NCI-H774 (cell line): ENCODE results near the gene CEACAM18.
"Not testable (repeated sequence)": the region's sequence is repeated elsewhere in the genome, so short reads cannot be mapped to it uniquely, and the experiment has no call there.

Experiments used
- DNase-seq: peaks from one replicate; lab custom pipeline; 2025; lab: John Stamatoyannopoulos, UW

The CEACAM18 gene

DNA sequence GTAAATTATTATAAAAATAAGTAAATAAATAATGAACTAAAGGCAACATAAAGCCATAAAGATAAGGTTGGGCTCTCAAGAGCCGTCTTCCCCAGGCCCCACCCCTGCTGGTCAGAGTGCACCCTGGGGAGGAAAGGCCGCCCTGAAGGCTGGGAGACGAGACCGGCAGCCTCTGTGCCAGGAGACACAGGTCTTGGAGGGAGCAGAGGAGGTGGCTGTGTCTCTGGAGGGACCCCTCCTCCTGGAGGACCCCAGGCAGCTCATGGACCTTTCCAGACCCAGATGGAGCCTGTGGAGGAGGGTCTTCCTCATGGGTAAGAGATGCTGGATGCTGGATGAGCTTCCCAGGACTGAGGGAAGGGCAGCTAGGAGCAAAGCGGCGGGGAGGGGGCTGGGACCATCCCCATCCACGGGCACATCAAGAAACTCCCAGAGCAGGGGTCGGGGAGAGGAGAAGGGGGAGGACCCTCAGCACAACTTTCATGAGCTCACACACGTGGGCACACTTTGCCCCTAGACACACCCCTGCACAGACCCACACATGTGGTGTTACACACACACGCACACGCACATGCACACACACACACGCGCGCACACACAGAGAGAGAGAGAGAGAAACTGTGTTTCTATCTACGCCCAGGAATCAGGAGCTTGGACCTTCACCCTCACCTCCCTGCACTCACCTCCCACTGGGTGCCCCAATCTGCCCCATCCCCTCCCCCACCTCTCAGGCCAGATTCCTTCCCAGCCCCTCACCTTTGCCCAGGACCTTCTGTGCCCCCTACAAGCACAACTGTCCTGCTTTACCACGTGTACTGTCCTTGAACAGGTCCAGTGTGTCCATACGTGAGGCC lies at the start of gene CEACAM18:
Gene CEACAM18, plus strand, starts transcription at position 159 of the 854 bp plus-strand sequence.
- no peak for DNase-seq

DNA sequence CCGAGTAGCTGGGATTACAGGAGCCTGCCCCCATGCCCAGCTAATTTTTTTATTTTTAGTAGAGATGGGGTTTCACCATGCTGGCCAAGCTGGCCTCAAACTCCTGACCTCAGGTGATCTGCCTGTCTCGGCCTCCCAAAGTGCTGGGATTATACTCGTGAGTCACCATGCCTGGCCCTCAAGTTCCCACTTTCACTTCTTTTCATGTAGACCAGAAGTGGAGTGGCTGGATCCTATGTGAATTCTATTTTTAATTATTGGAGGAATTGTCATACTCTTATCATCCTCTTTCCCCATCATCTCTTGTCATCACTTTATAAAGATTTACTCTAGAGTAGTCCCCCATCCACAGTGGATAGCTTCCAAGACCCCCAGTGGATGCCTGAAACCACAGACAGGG lies 48.1 kb upstream of the CEACAM18 start:
- DNase-seq: no peak

DNA sequence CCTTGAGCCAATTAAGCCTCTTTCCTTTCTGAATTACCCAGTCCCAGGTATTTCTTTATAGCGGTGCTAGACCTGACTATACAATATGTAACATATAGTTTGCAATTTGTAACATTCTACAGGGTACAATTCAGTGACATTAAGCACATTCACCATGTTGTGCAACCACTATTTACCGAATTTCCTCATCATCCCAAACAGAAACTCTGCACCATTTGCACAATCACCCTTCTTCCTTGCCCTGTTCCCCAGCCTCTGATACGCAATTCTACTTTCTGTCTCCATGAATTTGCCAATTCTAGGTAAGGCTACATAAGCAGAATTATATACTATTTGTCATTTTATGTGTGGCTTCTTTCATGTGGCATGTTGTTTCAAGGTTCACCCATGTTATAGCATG lies 47.2 kb upstream of the CEACAM18 start:
- DNase-seq: no peak

DNA sequence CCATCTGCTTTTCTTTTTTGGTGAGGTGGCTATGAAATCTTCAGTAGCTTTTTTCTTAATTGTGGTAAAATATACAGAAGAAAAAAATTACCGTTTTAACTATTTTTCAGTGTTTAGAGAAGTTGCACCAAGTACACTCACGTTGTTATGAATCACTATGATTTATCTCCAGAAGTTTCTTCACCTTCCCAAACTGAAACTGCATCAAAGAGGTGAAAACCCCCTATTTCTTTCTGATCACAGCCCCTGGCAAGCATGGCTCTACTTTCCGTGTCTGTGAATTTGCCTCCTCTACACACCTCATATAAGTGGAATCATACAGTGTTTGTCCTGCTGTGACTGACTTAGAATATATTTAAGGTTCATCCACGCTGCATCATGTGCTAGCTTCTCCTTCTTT lies 45.3 kb upstream of the CEACAM18 start:
- no peak for DNase-seq

DNA sequence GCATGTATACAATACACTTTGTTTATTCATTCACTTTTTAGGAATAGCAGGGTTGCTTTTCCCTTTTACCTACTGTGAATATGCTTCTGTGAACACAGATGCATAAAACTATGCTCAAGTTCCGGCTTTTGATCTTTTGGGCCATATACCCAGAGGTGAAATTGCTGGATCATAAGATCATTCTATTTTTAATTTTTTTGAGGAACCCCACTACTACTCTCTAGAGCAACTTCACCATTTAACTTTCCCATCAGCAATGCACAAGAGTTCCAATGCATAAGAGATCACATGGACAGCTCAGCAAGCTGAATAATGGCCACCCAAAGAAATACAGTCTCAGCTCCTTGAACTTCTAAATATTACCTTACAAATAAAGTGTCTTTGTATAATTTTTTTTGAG lies 43.9 kb upstream of the CEACAM18 start:
- no peak for DNase-seq

DNA sequence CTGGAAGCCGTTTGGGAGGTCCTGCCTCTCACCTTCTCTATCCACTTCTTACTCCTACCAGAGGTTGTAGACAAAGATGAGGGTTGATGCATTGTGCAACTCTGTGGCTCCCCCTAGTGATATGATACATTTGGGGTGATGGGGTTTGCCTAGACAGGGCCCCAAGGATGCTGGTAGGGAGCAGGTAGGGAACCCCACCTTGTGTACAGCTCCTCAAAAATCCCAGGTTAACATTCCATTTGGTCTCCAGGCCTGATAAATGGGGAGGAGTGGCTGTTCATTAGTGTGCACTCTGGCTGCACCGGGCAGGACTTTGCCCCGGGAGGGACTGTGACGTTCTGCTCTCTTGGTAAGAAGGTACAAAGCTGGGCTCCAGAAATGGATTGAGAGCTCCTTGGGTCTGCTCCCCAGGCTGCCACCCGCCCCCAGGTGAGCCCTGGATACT lies 39.3 kb upstream of the CEACAM18 start:
- DNase-seq: no peak

DNA sequence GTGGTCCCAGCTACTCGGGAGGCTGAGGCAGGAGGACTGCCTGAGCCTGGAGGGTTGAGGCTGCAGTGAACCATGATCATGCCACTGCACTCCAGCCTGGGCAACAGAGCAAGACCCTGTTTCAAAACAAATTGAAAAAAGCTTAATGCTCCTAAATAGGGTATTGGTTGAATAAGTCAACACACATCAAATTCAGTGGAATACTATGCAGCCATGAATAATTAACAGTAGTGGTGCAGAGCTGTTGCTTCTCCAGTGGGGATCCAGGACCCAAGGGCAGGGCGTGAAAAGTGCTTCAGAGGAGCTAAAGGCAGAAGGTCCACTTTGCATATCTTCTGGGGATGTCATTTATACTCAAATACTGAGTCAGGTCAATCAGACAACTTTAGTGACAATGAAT lies 38.3 kb upstream of the CEACAM18 start:
- DNase-seq: no peak

DNA sequence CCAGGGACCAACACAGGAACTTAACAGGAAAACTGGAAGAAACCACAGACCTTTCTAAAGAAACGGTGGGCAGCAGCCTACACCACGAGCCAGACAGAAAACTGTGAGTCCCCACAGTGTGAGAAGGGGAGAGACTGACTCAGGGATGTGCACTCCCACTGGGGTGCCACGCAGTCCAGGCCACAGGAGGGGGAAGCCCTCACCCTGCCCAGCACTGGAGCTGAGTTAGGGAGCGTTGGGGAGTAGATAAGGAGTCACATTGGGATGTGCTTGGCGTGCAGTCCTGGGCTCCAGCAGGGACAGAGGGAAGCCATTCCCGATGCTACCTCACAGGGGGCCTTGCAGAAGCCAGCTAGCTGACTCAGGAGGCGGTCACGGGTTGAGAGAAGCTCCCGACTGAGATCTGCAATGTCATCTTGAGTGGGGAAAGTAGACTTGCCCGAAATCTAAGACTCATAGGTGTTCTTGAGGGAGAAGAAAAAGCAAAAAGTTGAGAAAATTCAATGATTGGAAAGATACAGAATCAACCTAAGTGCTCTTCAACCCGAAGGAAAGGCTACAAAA lies 37.4 kb upstream of the CEACAM18 start:
- no peak for DNase-seq

DNA sequence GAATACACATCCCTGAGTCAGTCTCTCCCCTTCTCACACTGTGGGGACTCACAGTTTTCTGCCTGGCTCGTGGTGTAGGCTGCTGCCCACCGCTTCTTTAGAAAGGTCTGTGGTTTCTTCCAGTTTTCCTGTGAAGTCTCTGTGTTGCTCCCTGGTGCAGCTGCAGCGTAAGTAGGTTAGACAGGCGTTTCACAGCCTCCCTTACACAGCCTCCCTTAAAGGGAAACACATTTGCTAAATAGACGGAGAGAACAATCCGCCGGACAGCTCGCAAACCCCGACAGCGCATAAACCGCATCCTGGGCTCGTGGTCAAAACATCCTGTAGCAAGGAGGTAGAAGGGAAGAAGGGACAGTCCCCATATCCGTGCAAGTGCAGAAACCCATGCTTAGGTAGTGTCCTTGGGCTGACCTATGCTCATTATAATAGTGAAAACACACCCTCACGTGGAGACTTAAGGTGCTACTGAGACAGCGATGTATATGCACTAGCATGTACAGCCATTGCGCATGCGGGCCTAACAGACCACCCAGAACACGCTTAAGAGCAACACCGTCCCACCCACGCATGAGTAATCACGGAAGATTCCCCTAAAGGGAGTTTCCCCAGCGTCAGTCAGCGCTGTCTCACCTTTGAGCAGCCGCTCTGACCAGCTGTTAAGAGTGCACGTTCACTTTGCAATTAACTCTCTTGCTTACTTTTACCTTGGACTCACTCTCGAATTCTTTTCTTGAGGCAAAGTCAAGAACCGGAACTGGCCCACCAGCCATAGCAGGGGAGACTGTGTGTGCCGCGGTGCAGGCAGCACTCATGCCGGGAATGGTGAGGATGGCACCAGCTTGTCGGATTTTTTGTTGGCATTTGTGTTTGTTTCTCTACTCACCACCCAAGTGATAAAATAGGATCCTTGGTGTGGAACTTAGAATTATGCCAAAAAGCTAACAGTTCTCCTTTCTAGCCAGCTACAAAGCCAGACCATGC lies 36.6 kb upstream of the CEACAM18 start:
- DNase-seq: no peak

DNA sequence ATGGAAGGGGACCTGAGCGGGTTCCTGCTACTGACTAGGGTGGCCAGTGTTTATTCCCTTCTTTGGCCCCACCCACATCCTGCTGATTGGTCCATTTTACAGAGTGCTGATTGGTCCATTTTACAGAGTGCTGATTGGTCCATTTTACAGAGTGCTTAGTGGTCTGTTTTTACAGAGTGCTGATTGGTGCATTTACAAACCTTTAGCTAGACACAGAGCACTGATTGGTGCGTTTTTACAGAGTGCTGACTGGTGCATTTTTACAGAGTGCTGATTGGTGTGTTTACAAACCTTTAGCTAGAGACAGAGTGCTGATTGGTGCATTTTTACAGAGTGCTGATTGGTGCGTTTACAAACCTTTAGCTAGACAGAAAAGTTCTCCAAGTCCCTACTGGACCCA lies 30.8 kb upstream of the CEACAM18 start:
- not testable (repeated sequence) for DNase-seq

DNA sequence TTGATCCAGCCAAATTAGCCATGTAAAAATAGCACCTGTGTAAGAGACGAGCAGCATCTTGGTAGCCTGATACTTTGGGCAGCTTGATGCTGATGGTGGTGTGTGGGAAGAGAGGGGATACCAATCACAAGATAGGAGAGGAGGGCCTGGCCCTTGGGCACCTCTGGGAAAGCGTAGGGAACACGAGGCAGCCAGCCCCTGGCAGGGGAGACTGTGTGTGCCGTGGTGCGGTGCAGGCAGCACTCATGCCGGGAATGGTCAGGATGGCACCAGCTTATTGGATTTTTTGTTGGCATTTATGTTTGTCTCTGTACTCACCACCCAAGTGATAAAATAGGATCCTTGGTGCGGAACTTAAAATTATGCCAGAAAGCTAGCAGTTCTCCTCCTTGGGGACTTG lies 30.3 kb upstream of the CEACAM18 start:
- DNase-seq: no peak

DNA sequence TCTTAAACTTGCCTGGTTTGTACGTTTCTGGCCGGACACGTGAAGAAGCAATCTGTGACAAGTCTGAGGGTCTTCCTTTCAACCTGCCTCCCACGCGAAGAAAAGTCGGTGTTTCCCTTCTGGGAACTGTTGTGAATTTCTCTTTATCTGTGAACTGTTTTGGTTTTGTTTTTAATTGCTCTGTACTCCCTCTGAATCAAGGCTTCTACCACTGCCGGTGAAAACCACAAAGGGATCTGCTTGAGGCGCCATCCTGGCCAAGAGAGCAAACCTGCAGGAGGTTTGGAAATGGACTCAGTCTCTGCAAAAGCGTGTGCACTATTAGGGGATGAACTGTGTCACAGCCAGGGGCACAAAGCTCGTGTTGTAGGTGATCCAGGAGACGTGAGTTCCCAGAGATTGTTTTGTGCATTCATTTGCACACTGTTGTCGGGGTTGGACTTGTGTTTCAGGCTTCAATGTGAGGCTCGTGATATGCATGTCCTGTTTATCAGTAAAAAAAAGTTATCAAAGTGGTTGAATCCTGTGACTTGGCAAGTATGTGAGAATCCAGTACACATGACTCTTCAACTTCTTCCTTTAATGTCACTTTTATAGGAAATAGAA lies 29.8 kb upstream of the CEACAM18 start:
- no peak for DNase-seq

DNA sequence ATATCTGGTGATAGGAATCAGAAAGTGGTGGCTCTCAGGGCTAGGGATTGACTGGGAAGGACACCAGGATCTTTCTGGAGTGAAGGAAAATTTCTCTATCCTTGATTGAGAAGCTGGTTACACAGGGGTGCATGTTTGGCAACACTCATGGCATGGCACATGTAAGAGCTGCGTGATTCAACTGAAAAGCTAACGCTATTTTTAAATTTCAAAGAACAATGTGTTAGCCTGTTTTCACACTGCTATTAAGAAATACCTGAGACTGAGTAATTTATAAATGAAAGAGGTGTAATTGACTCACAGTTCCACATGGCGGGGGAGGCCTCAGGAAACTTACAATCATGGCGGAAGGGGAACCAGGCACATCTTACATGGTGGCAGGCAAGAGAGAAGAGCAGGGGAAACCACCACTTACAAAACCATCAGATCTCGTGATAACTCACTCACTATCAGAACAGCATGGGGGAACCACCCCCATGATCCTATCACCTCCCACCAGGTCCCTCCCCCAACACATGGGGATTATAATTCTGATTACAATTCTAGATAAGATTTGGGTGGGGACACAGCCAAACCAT lies 27.5 kb upstream of the CEACAM18 start:
- no peak for DNase-seq

DNA sequence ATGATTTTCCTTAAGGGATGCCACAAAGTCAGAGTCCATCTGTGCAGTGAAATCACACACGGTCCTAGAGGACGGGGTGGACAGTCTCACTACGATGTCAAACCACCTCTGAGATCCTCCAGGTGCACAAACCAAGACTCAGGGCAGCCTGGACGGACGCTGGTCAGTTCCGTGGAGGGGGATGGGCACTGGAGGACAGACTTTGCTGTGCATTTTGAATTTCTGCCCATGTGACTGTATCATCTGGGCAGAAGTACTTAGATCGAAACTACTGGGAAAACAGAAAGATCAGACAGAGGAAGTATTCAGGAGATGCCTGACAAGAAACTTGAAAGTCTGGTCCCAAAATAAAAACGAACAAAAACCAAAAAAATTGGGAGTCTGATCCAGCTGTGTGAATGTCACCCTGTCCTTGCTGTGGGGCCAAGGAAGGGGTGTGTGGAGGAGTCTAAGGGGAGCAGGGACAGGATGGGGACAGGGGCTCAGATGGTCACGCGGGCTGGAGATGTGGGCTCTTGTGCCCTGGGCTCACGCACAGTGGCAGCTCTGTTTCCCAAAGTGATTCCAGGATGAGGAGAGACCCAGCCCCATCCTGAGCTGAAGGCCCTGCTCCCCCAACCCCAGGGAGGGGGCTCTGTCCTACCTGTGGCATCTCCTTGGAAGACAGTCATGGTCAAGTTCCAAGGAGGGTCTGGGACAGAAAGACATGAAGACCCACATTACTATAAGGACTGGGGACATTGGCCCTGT lies 21.6 kb upstream of the CEACAM18 start:
- no peak for DNase-seq

DNA sequence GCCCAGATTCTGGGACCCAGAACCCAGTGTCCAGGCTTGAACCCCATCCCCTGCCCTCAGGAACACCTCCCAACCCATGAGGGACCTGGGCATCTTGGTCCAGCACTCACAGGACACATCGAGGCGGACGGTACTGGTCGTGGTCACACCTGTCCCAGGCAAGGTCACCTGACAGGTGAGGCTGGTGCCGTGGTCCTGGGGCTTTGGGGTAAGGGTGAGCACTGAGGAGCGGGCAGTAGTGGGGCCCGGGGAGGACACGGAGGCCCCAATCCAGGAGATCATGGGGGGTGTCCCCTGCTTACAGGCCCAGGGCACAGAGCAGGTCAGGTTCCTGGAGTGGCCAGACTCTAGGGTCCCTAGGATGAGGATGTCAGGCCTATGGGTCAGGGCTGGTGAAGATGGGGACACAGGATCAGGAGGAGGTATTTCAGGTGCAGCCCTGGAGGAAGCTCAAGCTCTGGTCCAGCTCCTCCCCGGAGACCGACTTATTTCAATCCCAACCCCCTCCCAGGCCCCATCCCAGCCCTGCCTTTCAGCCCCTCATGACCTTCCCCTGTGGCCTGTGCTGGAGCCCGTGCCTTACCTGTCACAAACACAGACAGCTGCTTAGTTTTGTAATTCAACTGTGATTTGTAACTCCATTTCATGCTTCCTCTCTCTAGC lies 20.9 kb upstream of the CEACAM18 start:
- DNase-seq: no peak

DNA sequence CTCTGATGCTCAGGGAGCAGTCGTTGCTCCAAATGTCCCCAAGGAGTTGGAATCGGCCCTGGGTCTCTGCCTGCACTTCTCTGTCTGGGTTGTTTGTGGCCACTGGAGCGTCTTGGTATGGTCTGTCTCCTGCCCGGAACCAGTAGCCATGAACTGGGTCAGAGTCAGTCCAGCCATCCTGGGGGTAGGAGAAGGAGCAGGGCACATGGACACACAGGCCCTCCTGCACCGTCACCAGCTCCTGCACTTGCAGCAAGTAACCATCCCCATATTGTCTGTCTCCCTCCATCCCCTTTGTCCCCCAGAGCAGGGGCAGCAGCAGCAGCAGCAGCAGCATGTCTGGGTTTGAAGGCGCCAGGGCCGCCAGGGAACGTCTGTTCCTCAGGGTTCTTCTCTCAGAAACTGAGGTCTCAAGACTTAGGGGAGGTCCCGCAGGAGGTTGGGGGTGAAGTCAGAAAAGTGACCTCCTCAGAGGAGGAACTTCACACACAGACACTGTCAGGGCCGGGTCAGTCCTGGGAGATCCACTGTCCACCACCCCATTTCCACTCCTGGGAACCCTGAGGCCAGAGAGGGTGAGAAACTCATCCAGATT lies 20.2 kb upstream of the CEACAM18 start, which contains the start of gene SIGLEC8:
Gene SIGLEC8, minus strand, starts transcription at position 404 of the 595 bp plus-strand sequence. Its CDS starts 67 bp downstream, at position 337.
- DNase-seq: no peak

DNA sequence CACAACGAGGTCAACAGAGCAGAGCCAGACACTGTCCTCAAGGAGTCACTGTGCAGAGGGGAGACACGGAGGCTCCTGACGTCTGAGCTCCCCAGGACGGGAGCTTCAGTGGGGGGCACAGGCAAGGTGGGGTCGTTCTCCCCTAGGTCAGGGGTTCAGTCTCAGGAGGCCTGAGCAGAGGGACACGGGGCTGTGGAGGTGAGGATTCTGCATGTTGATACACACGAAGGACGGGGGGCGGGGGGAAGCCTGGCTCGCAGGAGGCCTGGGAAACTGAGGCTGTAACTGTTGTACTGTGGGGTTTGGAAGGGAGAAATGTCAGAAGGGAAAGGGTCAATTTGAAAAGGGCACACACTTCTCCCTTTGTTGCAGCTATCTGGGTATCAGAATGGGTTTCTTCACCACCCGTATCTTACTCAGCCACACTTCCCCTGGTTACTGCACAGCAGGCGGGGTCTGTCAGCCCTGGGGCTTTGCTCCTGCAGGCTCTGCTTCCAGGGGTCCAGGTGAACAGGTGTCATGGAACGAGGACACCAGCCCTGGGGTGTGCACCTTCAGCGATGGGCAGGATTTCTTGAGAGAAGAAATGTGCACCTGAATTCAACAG lies 19.3 kb upstream of the CEACAM18 start:
- DNase-seq: no peak

DNA sequence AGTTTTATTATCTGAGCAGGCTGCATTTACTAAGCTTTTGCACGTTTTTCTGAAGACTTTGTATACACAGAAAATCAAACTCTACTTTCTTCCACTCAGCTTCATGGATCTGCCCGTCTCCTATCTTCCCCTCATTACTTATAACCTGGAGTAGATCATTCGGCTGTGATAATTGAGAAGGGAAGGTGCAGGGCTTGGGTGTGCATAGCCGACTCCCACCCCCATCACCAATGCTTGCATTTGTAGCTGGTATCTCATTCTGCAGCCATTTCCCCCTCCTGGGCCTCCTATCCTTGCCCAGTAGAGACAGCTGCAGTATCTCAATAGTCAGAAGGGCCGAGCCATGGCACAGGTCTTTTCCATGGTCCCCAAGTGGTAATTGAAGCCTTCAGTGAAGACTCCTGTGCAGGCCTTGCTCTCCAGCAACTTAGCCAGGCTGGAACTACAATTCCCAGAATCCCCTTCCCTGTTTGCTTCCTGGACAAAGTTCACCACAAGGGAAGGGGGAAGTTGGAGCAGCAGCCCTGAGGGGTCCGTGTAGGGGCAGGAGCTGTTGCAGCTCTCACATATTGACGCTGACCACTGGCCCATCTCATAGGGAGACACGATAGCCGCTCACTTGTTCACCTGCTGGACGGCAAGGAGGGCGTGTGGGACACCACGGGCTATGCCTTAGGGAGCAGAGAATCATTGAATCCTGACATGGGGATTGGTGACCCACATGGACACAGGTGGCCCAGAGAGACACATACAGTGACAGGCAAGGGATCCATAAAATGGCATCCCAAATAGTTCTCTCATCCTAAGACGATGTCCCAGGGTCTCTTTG lies 18.0 kb upstream of the CEACAM18 start:
- DNase-seq: peak; percentile 6
